ENCODE data around the gene NCKAP1.

DNA sequence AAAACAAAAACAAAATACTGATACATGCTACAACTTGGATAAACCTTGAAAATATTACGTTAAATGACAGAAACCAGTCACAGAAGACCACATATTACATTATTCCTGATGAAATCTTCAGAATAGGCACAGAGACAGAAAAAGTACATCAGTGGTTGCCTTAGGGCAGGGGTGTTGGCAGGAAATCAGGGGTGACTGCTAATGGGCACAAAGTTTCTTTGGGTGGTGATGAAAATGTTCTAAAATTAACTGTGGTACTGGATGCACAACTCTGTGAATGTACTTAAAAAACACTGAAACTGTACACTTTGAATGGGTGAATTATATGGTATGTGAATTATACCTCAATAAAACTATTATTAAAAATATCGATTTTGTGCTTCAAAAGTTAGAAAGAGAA lies 16.6 kb downstream of the NCKAP1 start:
- no peak for TF ChIP-seq CTCF (IDR thresholded peaks at IDR 0.05 in 8 of 11, conservative IDR thresholded peaks at IDR 0.05 in 3 of 11)
- TF ChIP-seq POLR2AphosphoS5 (IDR thresholded peaks at IDR 0.05) = no peak
